GM19043 (cell line): Measurements from ENCODE around the gene CADPS2.

Experiments used
- ATAC-seq: cut with Tn5 transposase; IDR thresholded peaks from one replicate; pipeline ENCODE4 v1.9.1; 2021; ENCODE audit warnings: low read depth; ENCODE audit not compliant: unreplicated experiment

The CADPS2 gene

DNA sequence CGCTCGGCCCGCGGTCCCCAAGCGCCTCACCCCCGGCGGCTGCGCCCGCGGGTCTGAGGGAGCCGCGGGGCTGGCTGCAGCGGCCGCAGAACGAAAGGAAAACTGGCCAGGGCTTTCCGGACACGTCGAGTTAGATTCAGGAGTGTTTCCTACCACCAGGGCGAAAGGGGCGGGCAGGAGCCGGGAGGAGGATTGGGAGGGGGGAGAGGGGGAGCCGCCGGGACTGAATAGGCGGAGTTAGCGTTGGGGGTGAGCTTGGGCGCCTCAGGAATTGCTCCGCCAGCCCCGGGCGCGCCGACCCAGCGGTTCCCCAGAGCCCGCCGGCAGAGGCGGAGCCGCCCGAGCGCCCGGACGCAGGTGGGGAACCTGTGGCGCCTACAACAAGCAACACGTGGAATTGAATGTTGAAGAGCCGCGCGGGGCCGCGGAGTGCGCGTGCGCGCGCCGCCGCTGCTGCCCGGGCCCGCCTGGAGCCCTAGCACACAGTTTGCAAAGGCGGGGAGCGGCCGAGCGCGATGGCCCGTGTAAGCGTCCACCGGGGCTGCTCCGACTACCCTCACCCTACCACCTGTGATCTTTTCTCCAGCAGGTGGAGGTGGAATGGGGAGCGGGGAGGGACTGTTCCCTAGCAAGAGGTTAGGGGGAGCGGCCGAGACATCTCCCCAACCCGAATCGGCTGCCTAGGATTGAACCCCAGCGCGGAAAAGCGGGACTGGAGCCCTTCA is at the start of gene CADPS2:
Gene CADPS2 (minus strand): TSS at position 104 of the 725 bp plus-strand sequence. CDS start 123 bp downstream, outside the sequence.
- ATAC-seq: peak; percentile 55

GRCh38 chr7:122935620-122936019 is 49.4 kb upstream of the CADPS2 start:
- ATAC-seq: no peak

DNA sequence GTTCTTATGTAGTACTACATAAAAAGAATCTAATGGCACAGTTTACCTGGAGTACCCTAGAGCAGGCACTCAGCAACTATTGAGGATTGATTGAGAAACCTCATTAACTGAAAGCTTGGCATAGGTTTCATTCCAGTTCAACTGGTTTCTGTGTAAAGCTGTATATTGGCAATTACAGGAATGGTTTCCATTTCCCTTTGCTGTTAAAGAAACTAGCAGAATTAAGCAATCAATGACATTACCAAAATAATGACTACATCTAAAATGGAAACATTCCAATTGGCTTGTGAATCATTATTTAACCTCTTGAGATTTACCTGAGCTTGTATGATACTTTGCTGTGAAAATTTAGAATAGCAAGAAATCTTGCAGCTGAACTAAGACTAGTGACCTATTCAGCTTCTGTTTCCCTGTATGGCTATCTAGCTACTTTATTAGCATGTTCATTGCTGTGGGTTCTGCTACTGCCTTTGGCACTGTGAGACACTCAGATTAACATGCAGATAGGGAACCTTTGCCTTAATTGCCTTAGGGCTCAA is 33.5 kb upstream of the CADPS2 start:
- ATAC-seq: no peak

GRCh38 chr7:122914812-122915211 is 28.6 kb upstream of the CADPS2 start:
- no peak for ATAC-seq

DNA sequence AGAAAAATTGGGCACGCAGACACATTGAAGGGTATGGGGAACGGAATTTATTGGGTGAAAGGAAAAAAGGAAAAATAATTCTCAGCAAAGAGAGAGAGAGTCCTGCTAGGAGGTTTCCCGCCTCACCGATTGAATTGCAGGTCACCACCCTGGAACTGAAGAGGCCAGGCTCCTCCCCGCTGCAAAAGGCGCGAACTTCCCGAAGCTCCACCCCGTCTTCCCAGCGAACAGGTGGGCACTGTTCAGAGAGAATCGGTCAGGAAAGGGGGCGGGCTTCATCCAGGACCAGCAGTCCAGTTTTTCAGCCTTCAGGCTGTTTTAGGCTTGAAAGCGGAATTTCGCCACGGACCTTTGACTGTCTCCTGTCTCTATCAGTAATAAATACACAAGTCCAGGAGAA is 27.3 kb upstream of the CADPS2 start:
- ATAC-seq: no peak

DNA sequence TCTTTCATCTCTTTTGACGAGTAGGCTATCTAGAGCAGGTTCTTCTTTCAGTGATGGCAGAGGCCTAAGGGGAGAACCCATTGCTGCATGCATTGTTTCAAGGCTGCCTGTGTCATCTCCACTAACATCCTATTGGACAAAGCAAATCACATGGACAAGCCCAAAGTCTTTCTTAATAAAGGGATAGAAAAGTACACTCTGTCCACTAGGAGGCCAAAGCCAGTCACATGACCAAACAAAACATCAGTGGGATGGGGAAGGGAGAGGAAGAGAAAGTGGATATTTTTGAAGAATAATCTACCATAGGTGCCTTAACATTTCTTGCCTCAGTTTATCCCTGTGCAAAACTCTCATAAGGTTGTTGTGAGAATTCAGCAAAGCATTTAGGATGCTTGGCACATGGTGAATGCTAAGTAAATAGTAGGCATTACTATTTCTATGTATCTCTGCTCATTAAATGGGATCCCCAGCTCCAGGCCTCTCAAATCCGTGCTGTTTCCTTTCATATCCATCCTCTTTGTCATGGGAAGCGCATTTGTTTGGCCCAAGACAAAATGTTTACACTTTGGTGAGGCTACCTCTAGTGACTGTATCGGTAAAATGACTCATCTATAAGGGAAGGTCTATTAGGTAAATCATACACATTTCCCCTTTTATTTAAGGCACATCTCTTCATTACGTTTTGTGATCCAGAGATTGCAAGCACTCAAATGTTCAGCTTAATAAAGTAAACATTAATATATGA is 16.7 kb upstream of the CADPS2 start:
- no peak for ATAC-seq

GRCh38 chr7:122901250-122901649 is 15.0 kb upstream of the CADPS2 start:
- ATAC-seq: no peak

DNA sequence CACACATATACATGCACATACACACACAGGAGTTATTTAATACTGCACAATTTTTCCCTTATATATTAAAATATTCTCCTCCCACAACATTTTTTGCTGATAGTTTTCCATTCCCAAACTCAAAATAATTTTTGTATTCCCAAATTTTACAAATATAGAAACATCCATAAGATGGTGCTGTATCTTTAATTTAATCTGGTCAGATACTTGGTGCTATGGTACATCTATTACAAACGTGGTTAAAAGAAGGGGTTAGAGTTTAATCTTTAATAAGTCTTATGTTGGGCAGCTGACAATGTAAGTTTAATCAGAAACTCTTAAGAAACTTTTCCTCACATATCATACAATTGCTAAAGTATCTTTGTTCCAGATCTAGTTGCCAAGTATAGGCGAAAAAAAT is 10.2 kb upstream of the CADPS2 start:
- no peak for ATAC-seq

DNA sequence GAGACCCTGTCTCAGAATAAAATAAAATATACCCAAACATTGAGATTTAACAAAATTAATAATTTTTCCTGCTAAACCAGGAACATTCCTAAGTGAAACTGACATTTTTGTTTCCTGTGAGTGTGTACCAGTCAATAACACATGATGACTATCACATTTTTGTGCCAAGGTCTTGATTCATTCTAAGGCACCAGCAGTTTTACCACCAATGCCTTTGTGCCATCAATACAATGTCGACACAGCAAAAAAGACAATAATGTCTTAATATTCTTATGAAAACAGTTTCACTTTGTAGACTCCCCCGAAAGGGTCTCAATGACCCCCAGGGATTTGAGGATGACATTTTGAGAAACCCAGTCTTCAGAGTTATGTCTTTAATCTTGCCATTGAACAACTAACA is 7.2 kb upstream of the CADPS2 start:
- ATAC-seq: no peak

DNA sequence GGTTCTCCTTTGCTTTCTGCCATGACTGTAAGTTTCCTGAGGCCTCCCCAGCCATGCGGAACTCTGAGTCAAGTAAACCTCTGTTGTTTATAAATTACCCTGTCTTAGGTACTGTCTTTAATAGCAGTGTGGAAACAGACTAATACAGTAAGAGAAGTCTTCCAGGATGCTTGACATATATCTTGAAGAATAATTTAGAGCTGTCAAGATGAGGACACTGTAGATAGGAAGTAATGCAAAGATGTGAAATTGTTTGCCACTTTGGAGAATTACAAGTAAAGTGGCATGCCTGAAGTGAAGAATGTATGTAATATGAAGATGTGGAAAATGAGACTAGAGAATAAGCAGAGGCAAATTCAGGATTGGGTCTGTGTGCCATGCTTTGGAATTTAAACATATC is 2.9 kb upstream of the CADPS2 start:
- no peak for ATAC-seq

GRCh38 chr7:122887848-122888247 is 1.6 kb upstream of the CADPS2 start:
- no peak for ATAC-seq

- no peak for ATAC-seq
Observed at GRCh38 chr7:122887198-122887597, 938 bp upstream of the CADPS2 start.

DNA sequence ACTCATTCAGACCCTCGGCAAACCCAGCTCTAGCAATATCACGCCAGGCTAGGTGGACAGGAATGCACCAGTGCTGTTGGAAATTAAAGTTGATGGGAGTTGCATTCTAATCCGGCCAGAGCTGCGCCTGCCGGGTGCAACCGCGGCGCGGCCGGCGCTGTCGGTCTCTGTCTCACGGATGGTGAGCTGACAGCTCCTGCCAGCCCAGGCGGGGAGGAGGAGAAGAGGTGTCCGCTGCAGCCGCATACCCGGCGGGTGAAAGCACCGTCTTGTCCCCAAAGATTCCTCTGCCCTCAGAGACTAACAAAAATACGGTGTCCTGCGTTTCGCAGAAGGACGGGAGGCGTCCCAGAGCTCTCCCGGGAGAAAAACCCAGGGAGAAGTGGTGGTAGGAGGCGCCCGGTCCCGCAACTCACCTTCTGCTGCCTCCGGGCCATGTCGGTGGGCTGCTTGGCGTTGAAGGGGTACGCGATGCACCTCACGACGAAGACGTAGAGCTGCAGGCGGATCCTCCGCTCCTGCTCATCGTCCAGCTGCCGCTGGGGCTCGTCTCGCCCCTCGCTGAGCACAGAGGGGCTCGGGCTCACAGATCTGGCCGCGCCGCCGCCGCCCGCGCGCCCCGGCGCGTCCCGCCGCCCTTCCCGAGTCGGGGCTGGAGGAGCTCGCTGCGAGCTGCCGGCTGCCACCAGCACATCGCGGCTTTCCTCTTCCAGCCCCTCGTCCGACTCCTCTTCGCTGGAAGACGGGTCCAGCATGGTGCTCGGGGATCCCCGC is 490 bp downstream of the CADPS2 start:
- ATAC-seq: peak; percentile 35

DNA sequence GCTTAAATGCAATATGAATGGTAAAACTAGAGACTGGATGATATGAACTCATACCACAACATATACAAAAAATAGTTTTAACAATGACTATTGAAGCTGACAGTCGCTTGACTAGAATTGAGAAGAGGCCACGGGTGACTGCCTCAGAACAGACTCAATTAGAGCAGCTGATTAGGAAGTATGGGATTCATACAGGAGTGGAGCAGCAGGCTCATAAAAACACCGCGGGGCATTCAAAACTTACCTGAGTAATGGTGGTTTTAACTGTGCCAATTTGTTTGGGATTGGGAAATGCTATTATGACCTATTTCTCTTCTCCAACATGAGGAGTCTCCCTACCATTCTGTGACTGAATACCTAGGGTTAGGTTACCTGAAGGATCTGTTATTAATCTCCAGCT is 2.1 kb downstream of the CADPS2 start:
- ATAC-seq: no peak

GRCh38 chr7:122883049-122883680 is 3.1 kb downstream of the CADPS2 start:
- ATAC-seq: no peak

DNA sequence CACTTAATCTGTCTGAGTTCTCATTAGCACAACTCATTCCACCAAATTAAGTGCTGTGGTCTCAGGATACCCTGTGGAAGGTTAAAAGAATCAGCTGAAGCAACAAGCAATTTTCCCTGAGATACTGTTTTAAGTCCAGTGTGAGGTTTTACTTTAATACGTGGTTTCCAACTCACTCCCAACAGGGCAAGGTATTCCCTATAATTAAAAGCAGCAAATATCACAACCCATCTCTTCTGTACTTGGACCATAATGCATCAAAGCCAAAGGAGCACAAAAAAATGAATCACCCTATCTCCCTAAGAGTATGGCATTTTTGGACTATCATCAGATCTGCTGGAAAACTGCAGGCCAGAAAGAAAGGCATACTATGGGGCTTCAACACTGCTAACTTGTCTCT is 4.9 kb downstream of the CADPS2 start:
- no peak for ATAC-seq

DNA sequence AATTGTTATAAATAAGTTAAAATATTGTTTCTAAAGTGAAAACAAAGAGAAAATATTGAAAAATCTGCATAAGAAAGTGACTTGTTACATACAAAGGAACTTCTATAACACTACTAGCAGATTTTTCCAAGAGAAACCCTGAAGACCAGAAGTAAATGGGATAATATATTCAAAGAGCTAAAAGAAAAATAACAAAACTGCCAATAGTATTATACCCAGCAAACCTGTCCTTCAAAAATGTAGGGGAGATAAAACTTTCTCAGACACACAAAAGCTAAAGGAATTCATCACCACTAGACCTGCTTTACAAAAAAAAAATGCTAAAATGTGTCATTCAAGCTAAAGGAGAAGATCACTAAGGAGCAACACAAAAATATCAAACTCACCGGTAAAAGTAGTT is 17.0 kb downstream of the CADPS2 start:
- no peak for ATAC-seq

DNA sequence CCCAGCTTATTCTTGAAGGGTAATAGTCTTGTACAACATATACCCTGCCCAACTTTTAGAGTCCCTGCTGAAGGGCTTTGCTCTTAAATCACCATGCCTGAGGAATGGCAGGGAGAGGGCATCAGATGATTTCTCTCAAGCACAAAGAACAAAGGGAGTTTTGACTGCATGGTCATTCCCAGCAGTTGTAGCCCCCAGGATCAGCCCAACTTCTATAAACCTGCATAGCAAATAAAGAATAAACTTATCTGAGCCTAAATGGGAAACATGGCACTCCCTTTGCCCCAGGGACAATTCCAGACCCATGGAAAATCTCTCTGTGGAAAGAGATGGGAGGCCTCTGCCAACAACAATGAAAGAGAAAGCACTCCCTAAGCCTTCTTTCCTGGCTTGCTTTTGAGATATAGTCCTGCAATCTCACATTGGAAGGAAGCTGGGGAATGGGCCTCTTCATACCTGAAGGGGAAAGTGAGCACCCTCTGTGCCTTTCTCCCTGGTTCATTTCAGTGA is 18.7 kb downstream of the CADPS2 start:
- no peak for ATAC-seq

DNA sequence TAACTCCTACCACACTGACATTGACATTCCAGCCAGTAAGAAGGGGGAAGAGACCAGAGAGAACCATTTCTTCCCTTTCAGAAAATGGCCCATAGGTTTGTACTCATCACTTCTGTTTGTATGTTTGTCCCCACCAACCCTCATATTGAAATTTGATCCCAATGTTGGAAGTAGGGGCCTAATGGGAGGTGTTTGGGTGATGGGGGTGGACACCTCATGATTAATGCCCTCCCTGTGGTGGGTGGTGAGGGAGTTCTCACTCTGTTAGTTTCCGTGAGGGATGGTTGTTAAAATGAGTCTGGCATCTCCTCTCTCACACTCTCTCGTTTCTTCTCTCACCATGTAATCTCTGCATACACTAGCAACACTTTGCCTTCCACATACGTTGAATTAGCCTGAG is 21.4 kb downstream of the CADPS2 start:
- ATAC-seq: no peak

GRCh38 chr7:122864016-122864415 is 22.2 kb downstream of the CADPS2 start:
- ATAC-seq: no peak
